Loucy (cell line): ENCODE results near the gene SGPL1.

Experiments used
- H2AFZ ChIP-seq: fragments of 200-600 bp; sonication (generic); 2 replicates; pipeline ENCODE4 v1.6.0; 2016; ENCODE audit warnings: antibody characterized with exemption, mild to moderate bottlenecking, low read length, moderate library complexity
- H3F3A ChIP-seq: fragments of 200-600 bp; 2 replicates; pipeline ENCODE4 v1.6.0; 2016; ENCODE audit warnings: antibody characterized with exemption, low read depth, mild to moderate bottlenecking
- H3K27me3 ChIP-seq: fragments of 200-600 bp; sonication (generic); 2 replicates; pipeline ENCODE4 v1.6.1; 2014; ENCODE audit warnings: low read length, mild to moderate bottlenecking; ENCODE audit not compliant: insufficient read depth, poor library complexity, severe bottlenecking
- H3K36me3 ChIP-seq: fragments of 200-600 bp; sonication (generic); 2 replicates; pipeline ENCODE4 v1.6.1; 2016; ENCODE audit warnings: low read length; ENCODE audit not compliant: insufficient read depth
- H3K4me1 ChIP-seq: fragments of 200-600 bp; sonication (generic); 2 replicates; pipeline ENCODE4 v1.5.1; 2014; ENCODE audit warnings: low read length, mild to moderate bottlenecking; ENCODE audit not compliant: insufficient read depth, poor library complexity, severe bottlenecking
- H3K4me2 ChIP-seq: fragments of 200-600 bp; sonication (generic); 2 replicates; pipeline ENCODE4 v1.6.0; 2014; ENCODE audit warnings: antibody characterized with exemption, low read length, low read depth, mild to moderate bottlenecking; ENCODE audit not compliant: poor library complexity, severe bottlenecking
- H3K4me3 ChIP-seq: fragments of 200-600 bp; sonication (generic); 2 replicates; pipeline ENCODE4 v1.5.1; 2014; ENCODE audit warnings: low read length, mild to moderate bottlenecking, mixed read lengths; ENCODE audit not compliant: poor library complexity, severe bottlenecking
- H3K79me2 ChIP-seq: fragments of 200-600 bp; sonication (generic); 2 replicates; pipeline ENCODE4 v1.6.1; 2014; ENCODE audit warnings: low read length; ENCODE audit not compliant: insufficient read depth
- H3K9ac ChIP-seq: fragments of 200-600 bp; sonication (generic); 2 replicates; pipeline ENCODE4 v1.6.0; 2014; ENCODE audit warnings: mild to moderate bottlenecking, low read depth, low read length, moderate library complexity; ENCODE audit not compliant: poor library complexity, severe bottlenecking
- H3K9me2 ChIP-seq: fragments of 200-600 bp; sonication (generic); replicated peaks from 2 replicates; pipeline ENCODE4 v1.6.1; 2016; ENCODE audit warnings: low read depth, low read length, mixed read lengths
- H3K9me3 ChIP-seq: fragments of 200-600 bp; sonication (generic); 2 replicates; pipeline ENCODE4 v1.6.1; 2014; ENCODE audit warnings: mild to moderate bottlenecking, antibody characterized with exemption, low read length, low read depth; ENCODE audit not compliant: insufficient read depth
- H4K20me1 ChIP-seq: fragments of 200-600 bp; sonication (generic); 2 replicates; pipeline ENCODE4 v1.6.0; 2014; ENCODE audit warnings: antibody characterized with exemption, low read length, mild to moderate bottlenecking; ENCODE audit not compliant: insufficient read depth, poor library complexity, severe bottlenecking
- EZH2phosphoT487 ChIP-seq: fragments of 200-600 bp; IDR thresholded peaks from 2 replicates; pipeline ENCODE4 v1.6.1; 2018; ENCODE audit warnings: antibody characterized with exemption, mild to moderate bottlenecking, moderate library complexity, borderline replicate concordance
- TF ChIP-seq, protein P1 (sequence below): fragments of 200-600 bp; sonication (generic); conservative IDR thresholded peaks from 2 replicates; pipeline ENCODE4 v1.5.1; 2014; ENCODE audit warnings: mild to moderate bottlenecking, antibody characterized with exemption, low read length

The SGPL1 gene

DNA sequence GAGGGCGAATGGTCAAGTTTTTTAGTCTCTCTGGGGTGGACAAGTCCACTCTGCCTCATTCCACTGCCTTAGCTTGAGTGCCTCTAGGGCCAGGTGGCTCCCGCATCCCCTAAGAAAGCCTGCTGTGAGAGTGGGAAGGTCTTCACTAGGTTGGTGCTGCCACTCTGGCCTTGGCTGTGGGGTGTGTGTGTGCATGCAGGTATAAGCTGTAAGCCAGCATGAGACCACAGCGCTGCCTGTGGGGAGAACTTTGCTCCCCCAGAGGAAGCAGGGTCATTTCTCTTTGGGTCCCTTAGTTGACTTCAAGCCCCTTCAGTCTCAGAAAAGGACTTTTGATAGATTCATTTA is 98.1 kb downstream of the SGPL1 start:
- no peak overlapping the region for H3K4me2 ChIP-seq
- H3F3A ChIP-seq = no peaks in the 10 kb centered on the region

DNA sequence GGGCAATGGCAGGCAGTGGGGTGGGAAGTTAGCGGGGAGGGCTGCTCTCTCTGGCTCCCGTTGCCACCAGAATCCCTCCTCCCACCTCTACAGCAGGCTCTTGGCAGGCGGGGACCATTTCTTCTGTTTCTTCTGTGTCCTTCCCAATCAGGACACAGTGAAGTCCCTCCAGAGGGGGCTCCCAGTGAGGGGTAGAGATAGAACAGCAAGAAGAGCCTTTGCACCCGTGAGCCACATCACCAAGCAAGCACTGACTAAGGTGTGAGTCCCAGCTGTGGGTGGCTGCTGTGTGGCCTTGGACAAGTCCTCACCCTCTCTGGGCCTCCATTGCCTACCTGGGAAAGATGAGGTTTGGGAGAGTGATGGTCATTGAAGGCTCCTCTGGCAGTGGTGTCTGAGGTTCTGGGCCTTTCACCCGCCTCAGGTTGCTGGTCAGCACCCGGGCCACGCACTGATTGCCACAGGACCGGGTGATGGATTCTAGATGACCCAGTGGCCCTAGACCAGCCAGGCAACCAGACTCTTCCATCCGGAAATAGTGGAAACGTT is 98.6 kb downstream of the SGPL1 start:
- Histone ChIP-seq H3K4me1 (no peaks in the 10 kb centered on the region), H3F3A (no peaks in the 10 kb centered on the region), H3K36me3 (no peaks in the 10 kb centered on the region), H4K20me1 (no peaks in the 10 kb centered on the region), H3K9ac (no peak overlapping the region), H3K4me2 (no peak overlapping the region), H3K9me3 (no peaks in the 10 kb centered on the region), H3K9me2 (no peaks in the 10 kb centered on the region), H3K27me3 (no peaks in the 10 kb centered on the region), H3K4me3 (no peak overlapping the region), H2AFZ (no peak overlapping the region), H3K79me2 (no peaks in the 10 kb centered on the region)
- no peak for TF ChIP-seq EZH2phosphoT487

More for the DNA sequence above, 98.1 kb downstream of the SGPL1 start:
- Histone ChIP-seq H3K27me3 (no peaks in the 10 kb centered on the region), H3K4me1 (no peaks in the 10 kb centered on the region), H3K4me3 (no peak overlapping the region), H3K9me2 (no peaks in the 10 kb centered on the region), H3K79me2 (no peaks in the 10 kb centered on the region), H3K9me3 (no peaks in the 10 kb centered on the region), H2AFZ (no peak overlapping the region), H3K9ac (no peak overlapping the region), H3K36me3 (no peaks in the 10 kb centered on the region), H4K20me1 (no peaks in the 10 kb centered on the region)
- TF ChIP-seq, protein P1, sequence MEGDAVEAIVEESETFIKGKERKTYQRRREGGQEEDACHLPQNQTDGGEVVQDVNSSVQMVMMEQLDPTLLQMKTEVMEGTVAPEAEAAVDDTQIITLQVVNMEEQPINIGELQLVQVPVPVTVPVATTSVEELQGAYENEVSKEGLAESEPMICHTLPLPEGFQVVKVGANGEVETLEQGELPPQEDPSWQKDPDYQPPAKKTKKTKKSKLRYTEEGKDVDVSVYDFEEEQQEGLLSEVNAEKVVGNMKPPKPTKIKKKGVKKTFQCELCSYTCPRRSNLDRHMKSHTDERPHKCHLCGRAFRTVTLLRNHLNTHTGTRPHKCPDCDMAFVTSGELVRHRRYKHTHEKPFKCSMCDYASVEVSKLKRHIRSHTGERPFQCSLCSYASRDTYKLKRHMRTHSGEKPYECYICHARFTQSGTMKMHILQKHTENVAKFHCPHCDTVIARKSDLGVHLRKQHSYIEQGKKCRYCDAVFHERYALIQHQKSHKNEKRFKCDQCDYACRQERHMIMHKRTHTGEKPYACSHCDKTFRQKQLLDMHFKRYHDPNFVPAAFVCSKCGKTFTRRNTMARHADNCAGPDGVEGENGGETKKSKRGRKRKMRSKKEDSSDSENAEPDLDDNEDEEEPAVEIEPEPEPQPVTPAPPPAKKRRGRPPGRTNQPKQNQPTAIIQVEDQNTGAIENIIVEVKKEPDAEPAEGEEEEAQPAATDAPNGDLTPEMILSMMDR = no peak
- TF ChIP-seq EZH2phosphoT487 = no peak

DNA sequence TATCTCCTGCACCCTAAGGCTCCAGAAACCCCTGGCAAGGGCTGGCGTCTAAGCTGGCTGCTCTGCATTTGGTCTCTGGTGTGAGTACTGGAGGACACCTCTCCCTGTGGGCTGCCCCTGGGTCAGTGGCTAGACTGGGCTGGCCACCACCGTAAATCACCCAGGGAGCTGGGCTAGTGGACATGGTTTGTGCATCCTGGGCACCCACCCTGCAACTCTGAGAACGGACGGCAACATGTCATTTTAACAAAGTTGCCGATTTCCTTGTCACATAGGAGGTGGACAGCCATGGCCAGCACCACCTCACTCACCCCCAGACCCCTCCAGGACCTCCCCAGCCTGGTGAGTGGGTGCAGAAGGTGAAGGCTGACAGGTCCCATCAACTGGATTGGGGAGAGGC is 99.5 kb downstream of the SGPL1 start:
- Histone ChIP-seq H4K20me1 (no peaks in the 10 kb centered on the region), H3K36me3 (no peaks in the 10 kb centered on the region), H3K9me2 (no peaks in the 10 kb centered on the region), H3K27me3 (no peaks in the 10 kb centered on the region), H3K9me3 (no peaks in the 10 kb centered on the region), H3K4me1 (no peaks in the 10 kb centered on the region), H3K9ac (no peak overlapping the region), H3K4me3 (no peak overlapping the region), H3K79me2 (no peaks in the 10 kb centered on the region), H2AFZ (no peak overlapping the region), H3F3A (no peaks in the 10 kb centered on the region), H3K4me2 (no peak overlapping the region)
- no peak for TF ChIP-seq EZH2phosphoT487
- TF ChIP-seq, protein P1 = no peak

DNA sequence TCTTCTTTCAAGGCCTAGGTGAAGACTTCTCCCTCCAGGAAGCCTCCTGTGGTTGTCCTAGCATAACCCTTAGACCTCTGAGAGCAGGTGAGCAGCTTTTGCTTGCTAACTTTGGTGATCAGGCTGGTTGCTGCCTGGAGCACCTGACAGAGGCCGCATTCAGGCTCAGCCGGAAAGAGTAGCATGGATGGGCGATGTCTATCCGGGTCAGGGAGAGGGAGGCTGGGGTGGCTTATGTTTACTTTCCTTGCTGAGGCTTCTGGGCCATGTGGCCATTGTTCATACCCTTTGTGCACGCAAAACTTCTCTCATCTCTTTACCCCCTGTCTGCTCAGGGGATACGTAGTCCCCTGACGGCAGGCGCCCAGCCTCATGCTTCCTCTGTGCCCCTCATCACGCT is 100.1 kb downstream of the SGPL1 start:
- Histone ChIP-seq H3K9me2 (no peaks in the 10 kb centered on the region), H4K20me1 (no peaks in the 10 kb centered on the region), H3K36me3 (no peaks in the 10 kb centered on the region), H3K4me1 (no peaks in the 10 kb centered on the region), H3K9ac (no peak overlapping the region), H3K9me3 (no peaks in the 10 kb centered on the region), H3K4me3 (no peak overlapping the region), H2AFZ (no peak overlapping the region), H3F3A (no peaks in the 10 kb centered on the region), H3K4me2 (no peak overlapping the region), H3K27me3 (no peaks in the 10 kb centered on the region), H3K79me2 (no peaks in the 10 kb centered on the region)
- no peak for TF ChIP-seq EZH2phosphoT487
- TF ChIP-seq, protein P1 = no peak
